ENCODE measurements around the gene CDK8.

DNA sequence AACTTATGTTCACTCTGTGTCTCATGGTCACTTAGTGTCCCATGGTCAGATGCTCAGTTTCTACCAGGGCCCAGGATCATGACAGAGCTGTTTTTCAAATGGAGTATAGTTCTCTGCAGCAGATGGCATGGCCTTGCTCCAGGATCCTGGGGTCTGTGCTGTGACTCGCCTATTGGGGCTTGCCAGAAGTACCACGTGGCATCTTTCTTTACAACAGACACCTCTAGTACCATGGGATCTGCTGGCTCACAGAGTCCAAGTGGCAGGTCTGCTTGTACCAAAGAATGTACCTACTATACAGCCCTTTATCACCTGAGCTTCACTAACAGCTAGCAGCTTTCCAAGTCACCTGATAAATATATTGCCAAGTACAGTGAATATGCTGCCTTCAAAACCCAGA is 25.8 kb upstream of the CDK8 start:
- TF ChIP-seq CTCF (IDR thresholded peaks at IDR 0.05) (no peak), ZFX (IDR thresholded peaks at IDR 0.05; ENCODE audit: borderline replicate concordance) (no peak)

Data from 22Rv1 (cell line).